K562 (cell line): ENCODE measurements around the gene GRK3. TPM values are rescaled to one million over a fixed set of nuclear protein-coding genes. Genes with fewer than 3 reads are reported as not detected.

Experiments used
- CXXC5 ChIP-seq: fragments of 250-450 bp; sonication (Bioruptor Pico); IDR thresholded peaks from 2 replicates; pipeline ENCODE4 v1.8.0; 2022; ENCODE audit warnings: inconsistent platforms, mild to moderate bottlenecking, moderate library complexity
- FIP1L1 ChIP-seq: fragments of 200-400 bp; formaldehyde crosslinking; IDR thresholded peaks from 2 replicates; pipeline ENCODE4 v1.6.1; 2018; ENCODE audit warnings: mild to moderate bottlenecking, low read depth, low read length; ENCODE audit not compliant: poor library complexity, severe bottlenecking
- FOSL1 ChIP-seq: fragments of 200-800 bp; sonication (Bioruptor generic); conservative IDR thresholded peaks from 2 replicates; pipeline ENCODE4 v1.6.1; 2016; ENCODE audit warnings: missing genetic modification characterization, missing compliant biosample characterization
- GTF2E2 ChIP-seq: fragments of 200-800 bp; sonication (Bioruptor generic); IDR thresholded peaks from 2 replicates; pipeline ENCODE4 v1.6.1; 2016; ENCODE audit warnings: missing genetic modification characterization, missing compliant biosample characterization
- HLTF ChIP-seq: fragments of 450-650 bp; IDR thresholded peaks from 2 replicates; pipeline ENCODE4 v1.6.1; 2016
- HNRNPH1 ChIP-seq: fragments of 200-400 bp; formaldehyde crosslinking; optimal IDR thresholded peaks from 2 replicates; pipeline ENCODE3; 2017; ENCODE audit warnings: low read depth, mild to moderate bottlenecking, low read length, moderate library complexity
- KDM5B ChIP-seq: fragments of 200-600 bp; sonication (generic); IDR thresholded peaks from 2 replicates; pipeline ENCODE4 v1.6.1; 2012; ENCODE audit warnings: low read depth, mild to moderate bottlenecking, moderate library complexity, low read length, control low read depth, inconsistent platforms; ENCODE audit not compliant: insufficient replicate concordance
- MCM7 ChIP-seq, 2 experiments: fragments of 450-650 bp; IDR thresholded peaks; 2 replicates each; pipeline ENCODE4 v1.6.1; 2016 to 2018
- MYC ChIP-seq, 2 experiments: fragments of 250-450 bp in 1 of 2; sonication (Bioruptor Pico) in 1 of 2; IDR thresholded peaks; 2 replicates each; pipeline versions ENCODE4 v1.5.1 to v1.6.1; 2012 to 2021; ENCODE audit warnings: low read depth in 2 of 2, borderline replicate concordance in 1 of 2, improper control_type of control experiment in 1 of 2, low read length in 1 of 2, mild to moderate bottlenecking in 1 of 2, moderate library complexity in 1 of 2
- NCOA2 ChIP-seq, 2 experiments: fragments of 450-650 bp; IDR thresholded peaks; 2 replicates each; pipeline ENCODE4 v1.6.1; 2018; ENCODE audit warnings: mild to moderate bottlenecking in 2 of 2, moderate library complexity in 1 of 2; ENCODE audit not compliant: partially characterized antibody in 2 of 2
- PCBP1 ChIP-seq: fragments of 200-400 bp; formaldehyde crosslinking; IDR thresholded peaks from 2 replicates; pipeline ENCODE4 v1.6.1; 2018; ENCODE audit warnings: mild to moderate bottlenecking, low read depth, low read length; ENCODE audit not compliant: poor library complexity, severe bottlenecking
- PCBP2 ChIP-seq: fragments of 200-400 bp; formaldehyde crosslinking; IDR thresholded peaks from 2 replicates; pipeline ENCODE4 v1.6.1; 2018; ENCODE audit warnings: low read length, low read depth, mild to moderate bottlenecking, moderate library complexity; ENCODE audit not compliant: poor library complexity, severe bottlenecking
- POLR2H ChIP-seq: IDR thresholded peaks from 2 replicates; pipeline ENCODE4 v1.6.1; 2016; ENCODE audit warnings: missing genetic modification characterization, low read depth, mild to moderate bottlenecking, control low read depth, missing compliant biosample characterization, moderate library complexity
- SIRT6 ChIP-seq: IDR thresholded peaks from one replicate; pipeline ENCODE4 v1.6.1; 2012; ENCODE audit warnings: low read depth, mild to moderate bottlenecking, control low read depth, inconsistent platforms, low read length, moderate library complexity
- SNIP1 ChIP-seq: fragments of 450-650 bp; IDR thresholded peaks from 2 replicates; pipeline ENCODE4 v1.7.1; 2017; ENCODE audit warnings: low read depth, mild to moderate bottlenecking
- SOX6 ChIP-seq: fragments of 450-650 bp; IDR thresholded peaks from 2 replicates; pipeline ENCODE4 v1.6.1; 2014; ENCODE audit warnings: mild to moderate bottlenecking
- SREBF2 ChIP-seq: sonication (generic); formaldehyde crosslinking; IDR thresholded peaks from 2 replicates; pipeline ENCODE4 v1.4.0; 2020; ENCODE audit warnings: mild to moderate bottlenecking, missing genetic modification reagents
- SRSF1 ChIP-seq: fragments of 200-400 bp; formaldehyde crosslinking; IDR thresholded peaks from 2 replicates; pipeline ENCODE4 v1.6.1; 2017; ENCODE audit warnings: mild to moderate bottlenecking, low read depth, low read length, moderate library complexity
- TBL1XR1 ChIP-seq, 2 experiments: IDR thresholded peaks; 2 replicates each; pipeline ENCODE4 v1.6.1; 2012; ENCODE audit warnings: improper control_type of control experiment in 2 of 2, low read length in 2 of 2, mild to moderate bottlenecking in 1 of 2
- TRIM24 ChIP-seq, 2 experiments: fragments of 450-650 bp; IDR thresholded peaks; 2 replicates each; pipeline ENCODE4 v1.6.1; 2016
- ZNF174 ChIP-seq: fragments of 250-450 bp; sonication (Bioruptor Pico); IDR thresholded peaks from 2 replicates; pipeline ENCODE4 v1.4.0; 2020; ENCODE audit warnings: mild to moderate bottlenecking
- ZNF232 ChIP-seq: sonication (generic); formaldehyde crosslinking; IDR thresholded peaks from 2 replicates; pipeline ENCODE4 v1.8.0; 2022; ENCODE audit warnings: mild to moderate bottlenecking, missing genetic modification reagents
- ZNF3 ChIP-seq: fragments of 250-450 bp; sonication (Bioruptor Pico); IDR thresholded peaks from 2 replicates; pipeline ENCODE4 v1.5.0; 2021; ENCODE audit warnings: mild to moderate bottlenecking, moderate library complexity
- polyA plus RNA-seq, 8 experiments: library from polyadenylated mRNA; depleted of rRNA in 4 of 8; stranded (reverse) in 5 of 8; unstranded in 3 of 8; fragments of >200 nt; fragmentation: Nextera tagmentation in 2 of 8; fragmentation: Illumina TruSeq in 1 of 8; extraction: Ambion mirVana in 2 of 8; extraction: Trizol in 1 of 8; gene quantifications; 2 replicates each; pipeline versions ENCODE4 v1.2.1 to v1.2.3, GENCODE V29; 2011 to 2014; ENCODE audit warnings: inconsistent platforms in 1 of 8, missing spikeins in 1 of 8
- total RNA-seq, 7 experiments: library from RNA; depleted of rRNA in 6 of 7; stranded (reverse); fragments of >200 nt in 6 of 7; fragmentation: Illumina TruSeq in 2 of 7; extraction: Trizol in 2 of 7; gene quantifications; 2 replicates each; pipeline versions ENCODE4 v1.2.1 to v1.2.3, GENCODE V29; 2011 to 2021; ENCODE audit warnings: low replicate concordance in 1 of 7
- TF ChIP-seq, protein P1 (sequence below), 2 experiments: fragments of 200-800 bp in 1 of 2; sonication (Bioruptor generic) in 1 of 2; sonication (generic) in 1 of 2; formaldehyde crosslinking in 1 of 2; IDR thresholded peaks in 1 of 2; conservative IDR thresholded peaks in 1 of 2; 2 replicates each; pipeline versions ENCODE4 v1.5.0 to v1.6.1; 2016 to 2020; ENCODE audit warnings: missing compliant biosample characterization in 1 of 2, missing genetic modification characterization in 1 of 2, missing genetic modification reagents in 1 of 2
- TF ChIP-seq, protein P2 (sequence below), 2 experiments: IDR thresholded peaks in 1 of 2; conservative IDR thresholded peaks in 1 of 2; 2 replicates each; pipeline ENCODE4 v1.6.1; 2016; ENCODE audit warnings: low read depth in 2 of 2, mild to moderate bottlenecking in 1 of 2, missing compliant biosample characterization in 1 of 2, missing genetic modification characterization in 1 of 2, moderate library complexity in 1 of 2

Gene GRK3
- total and polyA plus RNA-seq, 9 of the 15 experiments (the other 6 are each of a cell fraction or from before 2014, with no cell fraction given), result 1.4 to 7.6 (median 3.6) TPM

DNA sequence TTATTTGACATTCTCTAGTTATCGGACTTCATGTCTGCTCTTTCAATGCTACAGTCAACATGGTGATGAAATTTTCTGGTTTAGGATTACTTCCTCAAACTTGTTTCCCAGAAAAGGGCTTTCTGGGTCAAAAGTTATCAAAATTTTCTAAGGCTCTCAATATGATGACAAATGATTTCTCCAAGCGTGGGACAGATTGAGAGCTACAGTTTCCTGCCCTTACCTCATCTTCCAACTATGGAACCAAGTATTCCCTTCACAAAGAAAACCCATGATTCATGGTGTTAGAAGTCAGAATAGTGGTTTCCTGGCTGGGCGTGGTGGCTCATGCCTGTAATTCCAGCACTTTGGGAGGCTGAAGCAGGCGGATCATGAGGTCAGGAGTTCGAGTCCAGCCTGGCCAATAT is 195.4 kb downstream of the GRK3 start (continued):
- TF ChIP-seq PCBP2 (no peak), FIP1L1 (no peak), SIRT6 (no peak), SOX6 (peak; percentile 84), ZNF174 (CRISPR knock-in tag) (no peak), MCM7 (IDR thresholded peaks at IDR 0.05) (no peak), MYC (IDR thresholded peaks at IDR 0.05; ENCODE audit: low read depth, low read length) (peak; percentile 38; the same call in 1 of the 2 replicates), MYC (CRISPR knock-in tag; IDR thresholded peaks at IDR 0.05; ENCODE audit: borderline replicate concordance, low read depth) (no peak), TBL1XR1 (IDR thresholded peaks at IDR 0.05; ENCODE audit: low read length in 2 of 2) (peak in 1 of 2 experiments; percentile 68; a peak in 1 of 4 replicates), POLR2H (tag) (0 out of 2 replicates have a peak, but pooled peaks have one; percentile 56), SNIP1 (no peak), NCOA2 (IDR thresholded peaks at IDR 0.05; ENCODE audit: partially characterized antibody in 2 of 2) (no peak), ZNF232 (CRISPR knock-in tag) (no peak), PCBP1 (no peak), SRSF1 (no peak), CXXC5 (CRISPR knock-in tag) (peak; percentile 67), GTF2E2 (tag) (0 out of 2 replicates have a peak, but pooled peaks have one; percentile 32), ZNF3 (CRISPR knock-in tag) (no peak), TRIM24 (IDR thresholded peaks at IDR 0.05) (peak in 1 of 2 experiments; percentile 58; a peak in 1 of 4 replicates), KDM5B (no peak), SREBF2 (CRISPR knock-in tag) (no peak), FOSL1 (tag) (peak; percentile 75), HLTF (no peak), HNRNPH1 (no peak)
- TF ChIP-seq, protein P1, sequence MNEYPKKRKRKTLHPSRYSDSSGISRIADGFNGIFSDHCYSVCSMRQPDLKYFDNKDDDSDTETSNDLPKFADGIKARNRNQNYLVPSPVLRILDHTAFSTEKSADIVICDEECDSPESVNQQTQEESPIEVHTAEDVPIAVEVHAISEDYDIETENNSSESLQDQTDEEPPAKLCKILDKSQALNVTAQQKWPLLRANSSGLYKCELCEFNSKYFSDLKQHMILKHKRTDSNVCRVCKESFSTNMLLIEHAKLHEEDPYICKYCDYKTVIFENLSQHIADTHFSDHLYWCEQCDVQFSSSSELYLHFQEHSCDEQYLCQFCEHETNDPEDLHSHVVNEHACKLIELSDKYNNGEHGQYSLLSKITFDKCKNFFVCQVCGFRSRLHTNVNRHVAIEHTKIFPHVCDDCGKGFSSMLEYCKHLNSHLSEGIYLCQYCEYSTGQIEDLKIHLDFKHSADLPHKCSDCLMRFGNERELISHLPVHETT (CRISPR knock-in tag; conservative IDR thresholded peaks at IDR 0.05 in 1 of 2, IDR thresholded peaks at IDR 0.05 in 1 of 2), result no peak
- TF ChIP-seq, protein P2, sequence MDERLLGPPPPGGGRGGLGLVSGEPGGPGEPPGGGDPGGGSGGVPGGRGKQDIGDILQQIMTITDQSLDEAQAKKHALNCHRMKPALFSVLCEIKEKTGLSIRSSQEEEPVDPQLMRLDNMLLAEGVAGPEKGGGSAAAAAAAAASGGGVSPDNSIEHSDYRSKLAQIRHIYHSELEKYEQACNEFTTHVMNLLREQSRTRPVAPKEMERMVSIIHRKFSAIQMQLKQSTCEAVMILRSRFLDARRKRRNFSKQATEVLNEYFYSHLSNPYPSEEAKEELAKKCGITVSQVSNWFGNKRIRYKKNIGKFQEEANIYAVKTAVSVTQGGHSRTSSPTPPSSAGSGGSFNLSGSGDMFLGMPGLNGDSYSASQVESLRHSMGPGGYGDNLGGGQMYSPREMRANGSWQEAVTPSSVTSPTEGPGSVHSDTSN (CRISPR knock-in tag; IDR thresholded peaks at IDR 0.05; ENCODE audit: low read depth), result no peak
- TF ChIP-seq, protein P2 (tag; conservative IDR thresholded peaks at IDR 0.05; ENCODE audit: low read depth), result peak; percentile 82
